ENCODE data around the gene SPDEF.

DNA sequence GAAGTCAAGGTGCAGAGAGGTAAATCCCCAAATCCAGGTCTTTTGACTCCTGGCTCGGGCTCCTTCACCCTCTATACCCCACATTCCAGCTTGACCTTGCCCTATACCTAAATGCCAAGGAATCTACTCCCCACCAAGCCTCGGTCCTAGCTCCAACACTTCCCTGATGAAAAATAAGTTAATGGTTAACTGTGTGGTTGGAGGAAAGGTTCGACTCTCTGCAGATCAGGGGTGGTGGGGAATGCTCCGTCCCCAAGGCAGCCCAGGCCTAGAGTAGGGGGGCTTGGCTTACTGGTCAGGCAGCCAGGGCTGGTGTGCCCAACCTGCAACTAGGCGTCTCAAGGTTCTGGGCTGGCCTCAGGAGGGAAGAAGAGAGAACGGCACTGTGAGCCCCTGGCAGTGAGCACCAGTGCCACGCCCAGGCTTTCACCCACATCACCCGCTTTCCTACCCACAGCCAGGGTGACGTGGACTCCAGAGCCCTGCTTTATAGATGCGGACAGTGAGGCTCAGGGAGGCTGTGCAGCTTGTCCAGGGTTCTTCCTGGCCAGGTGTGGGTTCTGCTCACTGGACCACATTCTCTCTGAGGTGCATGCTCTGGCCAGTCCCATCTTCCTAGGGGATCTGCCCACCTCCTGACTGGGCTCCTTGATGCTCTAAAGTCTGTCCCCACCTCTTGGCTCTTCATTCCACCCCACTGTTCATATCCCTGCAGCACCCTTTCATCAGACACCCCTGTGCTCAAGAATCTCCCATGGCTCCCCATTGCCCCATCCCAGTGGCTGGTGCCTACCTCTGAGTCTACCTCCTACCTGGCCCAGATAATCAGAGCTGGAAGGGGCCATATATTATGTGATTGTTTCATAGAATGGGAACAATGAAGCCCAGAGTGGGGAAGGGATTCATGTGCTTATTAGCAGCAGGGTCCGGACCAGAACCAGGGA is 8.2 kb downstream of the SPDEF start:
- TF ChIP-seq, protein P1, sequence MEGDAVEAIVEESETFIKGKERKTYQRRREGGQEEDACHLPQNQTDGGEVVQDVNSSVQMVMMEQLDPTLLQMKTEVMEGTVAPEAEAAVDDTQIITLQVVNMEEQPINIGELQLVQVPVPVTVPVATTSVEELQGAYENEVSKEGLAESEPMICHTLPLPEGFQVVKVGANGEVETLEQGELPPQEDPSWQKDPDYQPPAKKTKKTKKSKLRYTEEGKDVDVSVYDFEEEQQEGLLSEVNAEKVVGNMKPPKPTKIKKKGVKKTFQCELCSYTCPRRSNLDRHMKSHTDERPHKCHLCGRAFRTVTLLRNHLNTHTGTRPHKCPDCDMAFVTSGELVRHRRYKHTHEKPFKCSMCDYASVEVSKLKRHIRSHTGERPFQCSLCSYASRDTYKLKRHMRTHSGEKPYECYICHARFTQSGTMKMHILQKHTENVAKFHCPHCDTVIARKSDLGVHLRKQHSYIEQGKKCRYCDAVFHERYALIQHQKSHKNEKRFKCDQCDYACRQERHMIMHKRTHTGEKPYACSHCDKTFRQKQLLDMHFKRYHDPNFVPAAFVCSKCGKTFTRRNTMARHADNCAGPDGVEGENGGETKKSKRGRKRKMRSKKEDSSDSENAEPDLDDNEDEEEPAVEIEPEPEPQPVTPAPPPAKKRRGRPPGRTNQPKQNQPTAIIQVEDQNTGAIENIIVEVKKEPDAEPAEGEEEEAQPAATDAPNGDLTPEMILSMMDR (IDR thresholded peaks at IDR 0.05), result no peak
- no peak for TF ChIP-seq POLR2A (IDR thresholded peaks at IDR 0.05)

All from body of pancreas (tissue), 4 donors.